K562 (cell line): ENCODE data around the gene IRS1. TPM values are rescaled to one million over a fixed set of nuclear protein-coding genes. Genes with fewer than 3 reads are reported as not detected.

Experiments used
- BDP1 ChIP-seq: IDR thresholded peaks from 3 replicates; pipeline ENCODE4 v1.6.1; 2011; ENCODE audit not compliant: insufficient read length, insufficient read depth
- CREB3 ChIP-seq: fragments of 450-650 bp; conservative IDR thresholded peaks from 2 replicates; pipeline ENCODE4 v1.6.1; 2016; ENCODE audit warnings: missing genetic modification characterization, low read depth, mild to moderate bottlenecking, missing compliant biosample characterization, moderate library complexity
- ELK1 ChIP-seq: sonication (generic); formaldehyde crosslinking; IDR thresholded peaks from 2 replicates; pipeline ENCODE4 v1.8.1; 2022; ENCODE audit warnings: missing genetic modification reagents
- MGA ChIP-seq: fragments of 450-650 bp; IDR thresholded peaks from 2 replicates; pipeline ENCODE4 v1.6.1; 2016; ENCODE audit warnings: mild to moderate bottlenecking, moderate library complexity
- SAP30 ChIP-seq: fragments of 200-600 bp; sonication (generic); IDR thresholded peaks from 2 replicates; pipeline ENCODE4 v1.6.1; 2012; ENCODE audit warnings: borderline replicate concordance, low read depth, mild to moderate bottlenecking, moderate library complexity, low read length, control low read depth, inconsistent platforms; ENCODE audit not compliant: insufficient read depth, poor library complexity, severe bottlenecking
- WHSC1 ChIP-seq: IDR thresholded peaks from one replicate; pipeline ENCODE4 v1.6.1; 2012; ENCODE audit warnings: low read length, control low read depth, inconsistent platforms
- ZNF717 ChIP-seq: fragments of 250-450 bp; sonication (Bioruptor Pico); IDR thresholded peaks from 2 replicates; pipeline ENCODE4 v1.5.0; 2021
- polyA plus RNA-seq, 8 experiments: library from polyadenylated mRNA; depleted of rRNA in 4 of 8; stranded (reverse) in 5 of 8; unstranded in 3 of 8; fragments of >200 nt; fragmentation: Nextera tagmentation in 2 of 8; fragmentation: Illumina TruSeq in 1 of 8; extraction: Ambion mirVana in 2 of 8; extraction: Trizol in 1 of 8; gene quantifications; 2 replicates each; pipeline versions ENCODE4 v1.2.1 to v1.2.3, GENCODE V29; 2011 to 2014; ENCODE audit warnings: inconsistent platforms in 1 of 8, missing spikeins in 1 of 8
- total RNA-seq, 7 experiments: library from RNA; depleted of rRNA in 6 of 7; stranded (reverse); fragments of >200 nt in 6 of 7; fragmentation: Illumina TruSeq in 2 of 7; extraction: Trizol in 2 of 7; gene quantifications; 2 replicates each; pipeline versions ENCODE4 v1.2.1 to v1.2.3, GENCODE V29; 2011 to 2021; ENCODE audit warnings: low replicate concordance in 1 of 7

Gene IRS1
- total and polyA plus RNA-seq, 9 of the 15 experiments (the other 6 are each of a cell fraction or from before 2014, with no cell fraction given): under 0.01 to 0.31 (median 0.08) TPM; not detected in 1

GRCh38 chr2:226792155-226792881 is 7.3 kb downstream of the IRS1 start (continued):
- TF ChIP-seq ELK1 (CRISPR knock-in tag): no peak
- no peak for TF ChIP-seq WHSC1
- TF ChIP-seq ZNF717: no peak
- no peak for TF ChIP-seq BDP1
- TF ChIP-seq MGA: no peak
- no peak for TF ChIP-seq SAP30
- TF ChIP-seq CREB3 (tag): no peak
- TF ChIP-seq, all 486 proteins: peak for 0
